B cell (primary cell): ENCODE measurements around the gene ASPHD1.

Experiments used
- CTCF ChIP-seq: fragments of 200-600 bp; IDR thresholded peaks from one replicate; pipeline ENCODE4 v1.8.0; 2022; ENCODE audit warnings: antibody characterized with exemption, mild to moderate bottlenecking
- EZH2 ChIP-seq: IDR thresholded peaks from 2 replicates; pipeline ENCODE4 v1.6.1; 2012; ENCODE audit warnings: borderline replicate concordance, low read depth, mild to moderate bottlenecking, moderate library complexity, low read length; ENCODE audit not compliant: insufficient read depth, poor library complexity, severe bottlenecking

- TF ChIP-seq CTCF (no peak), EZH2 (no peak)
Measured at GRCh38 chr16:29940656-29941055, 40.4 kb downstream of the ASPHD1 start.
